ENCODE data around the gene AZU1. TPM values are rescaled to one million over a fixed set of nuclear protein-coding genes. Genes with fewer than 3 reads are reported as not detected.

AZU1 gene
- total RNA-seq, 1 experiment from 2014 or later, result not detected

DNA sequence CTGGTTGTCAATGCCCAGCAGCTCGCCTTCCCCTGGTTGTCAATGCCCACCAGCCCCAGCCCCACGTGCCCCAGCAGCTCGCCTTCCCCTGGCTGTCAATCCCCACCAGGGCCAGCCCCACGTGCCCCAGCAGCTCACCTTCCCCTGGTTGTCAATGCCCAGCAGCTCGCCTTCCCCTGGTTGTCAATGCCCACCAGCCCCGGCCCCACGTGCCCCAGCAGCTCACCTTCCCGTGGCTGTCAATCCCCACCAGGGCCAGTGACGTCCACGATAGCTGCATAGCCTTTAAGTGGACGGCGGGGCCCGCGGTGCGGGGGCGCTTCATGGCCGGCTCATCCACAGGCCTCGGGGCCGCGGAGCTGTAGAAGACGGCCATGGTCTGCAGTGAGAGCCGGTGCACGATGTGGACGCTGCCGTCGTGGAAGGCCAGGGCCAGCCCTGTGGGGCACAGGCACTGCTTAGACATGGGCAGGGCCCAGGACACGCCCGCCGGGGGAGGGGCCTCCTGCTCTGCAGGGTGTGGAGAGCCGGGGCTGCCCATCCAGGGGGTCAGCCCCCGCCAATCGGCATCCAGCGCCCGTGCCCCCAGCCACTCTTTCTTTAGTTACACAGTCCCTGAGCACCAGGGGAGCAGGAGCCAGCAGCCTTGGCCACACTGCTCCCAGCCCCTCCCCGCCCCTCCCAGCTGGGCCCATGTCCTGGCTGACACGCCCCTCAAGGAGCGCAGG lies 52.2 kb downstream of the AZU1 start:
- DNase-seq (no peak), ATAC-seq (no peak)
- no peak for TF ChIP-seq EZH2 (IDR thresholded peaks at IDR 0.05; ENCODE audit: low read length, unreplicated experiment)
- no peak for TF ChIP-seq EZH2phosphoT487 (IDR thresholded peaks at IDR 0.05; ENCODE audit: borderline replicate concordance, low read length)
- TF ChIP-seq, protein P1, sequence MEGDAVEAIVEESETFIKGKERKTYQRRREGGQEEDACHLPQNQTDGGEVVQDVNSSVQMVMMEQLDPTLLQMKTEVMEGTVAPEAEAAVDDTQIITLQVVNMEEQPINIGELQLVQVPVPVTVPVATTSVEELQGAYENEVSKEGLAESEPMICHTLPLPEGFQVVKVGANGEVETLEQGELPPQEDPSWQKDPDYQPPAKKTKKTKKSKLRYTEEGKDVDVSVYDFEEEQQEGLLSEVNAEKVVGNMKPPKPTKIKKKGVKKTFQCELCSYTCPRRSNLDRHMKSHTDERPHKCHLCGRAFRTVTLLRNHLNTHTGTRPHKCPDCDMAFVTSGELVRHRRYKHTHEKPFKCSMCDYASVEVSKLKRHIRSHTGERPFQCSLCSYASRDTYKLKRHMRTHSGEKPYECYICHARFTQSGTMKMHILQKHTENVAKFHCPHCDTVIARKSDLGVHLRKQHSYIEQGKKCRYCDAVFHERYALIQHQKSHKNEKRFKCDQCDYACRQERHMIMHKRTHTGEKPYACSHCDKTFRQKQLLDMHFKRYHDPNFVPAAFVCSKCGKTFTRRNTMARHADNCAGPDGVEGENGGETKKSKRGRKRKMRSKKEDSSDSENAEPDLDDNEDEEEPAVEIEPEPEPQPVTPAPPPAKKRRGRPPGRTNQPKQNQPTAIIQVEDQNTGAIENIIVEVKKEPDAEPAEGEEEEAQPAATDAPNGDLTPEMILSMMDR (conservative IDR thresholded peaks at IDR 0.05; ENCODE audit: low read depth, low read length), result no peak
- Histone ChIP-seq H2AFZ (ENCODE audit: low read length) (no peak overlapping the region), H4K20me1 (ENCODE audit: low read length) (no peaks in the 10 kb centered on the region), H3K27me3 (ENCODE audit: low read length) (no peaks in the 10 kb centered on the region), H3K4me2 (ENCODE audit: low read length) (no peak overlapping the region), H3K9me2 (replicated peaks; ENCODE audit: low read length) (no peaks in the 10 kb centered on the region), H3F3A (ENCODE audit: low read length, unreplicated experiment) (no peaks in the 10 kb centered on the region), H3K4me1 (ENCODE audit: insufficient read depth, low read length) (peaks cover 9% of the 10 kb centered on the region; the same call in 1 of the 2 replicates), H3K4me3 (ENCODE audit: low read length) (no peak overlapping the region), H3K27ac (ENCODE audit: low read length) (no peak overlapping the region), H3K9me3 (ENCODE audit: low read length) (no peaks in the 10 kb centered on the region), H3K36me3 (ENCODE audit: low read depth, low read length) (peaks cover 5% of the 10 kb centered on the region; the same call in 1 of the 2 replicates), H3K9ac (ENCODE audit: low read length) (no peak overlapping the region), H3K79me2 (ENCODE audit: low read length) (no peaks in the 10 kb centered on the region)
- BruUV-seq (replicated peaks), result no TSS peak
- ChIA-PET POLR2A (ENCODE audit: unreplicated experiment) (no interaction called here), CTCF (no interaction called here)
- intact Hi-C loops (cut with micrococcal nuclease), result no loop called here

Small RNA genes lying within 50 kb of the gene (microRNA-seq; reads per million reads assigned to microRNA genes)
- gene MIR3187 (ENCODE audit: unreplicated experiment) (21.3 reads per million, percentile 45 among the genes with 10 or more reads in this experiment), gene MIR4745 (ENCODE audit: unreplicated experiment) (4.5 reads per million, percentile 19 among the genes with 10 or more reads in this experiment)

Other genes starting within 250 kb of the AZU1 start
- 0.04 and 0.46 TPM in 2 replicates for gene HCN2, start 238.0 kb upstream of the AZU1 start, total RNA-seq (2014; rRNA removed)
- gene POLRMT, start 194.3 kb upstream of the AZU1 start, total RNA-seq (2014; rRNA removed), result 60.5 and 80.6 TPM in 2 replicates
- 0.81 and 1.3 TPM in 2 replicates for gene FGF22, start 188.0 kb upstream of the AZU1 start, total RNA-seq (2014; rRNA removed)
- 86.4 and 89.2 TPM in 2 replicates for gene RNF126, start 164.6 kb upstream of the AZU1 start, total RNA-seq (2014; rRNA removed)
- 49.9 and 53.3 TPM in 2 replicates for gene FSTL3, start 151.4 kb upstream of the AZU1 start, total RNA-seq (2014; rRNA removed)
- gene PRSS57, start 132.4 kb upstream of the AZU1 start, total RNA-seq (2014; rRNA removed), result not detected in 2 replicates
- 10.8 and 13.0 TPM in 2 replicates for gene PALM, start 118.9 kb upstream of the AZU1 start, total RNA-seq (2014; rRNA removed)
- gene MISP, start 76.7 kb upstream of the AZU1 start, total RNA-seq (2014; rRNA removed), result 115 and 130 TPM in 2 replicates
- gene PTBP1, start 30.4 kb upstream of the AZU1 start, total RNA-seq (2014; rRNA removed), result 395 and 412 TPM in 2 replicates
- not detected in 2 replicates for gene PLPPR3, start 5.9 kb upstream of the AZU1 start, total RNA-seq (2014; rRNA removed)
- 0.29 and 0.40 TPM in 2 replicates for gene PRTN3, start 13.2 kb downstream of the AZU1 start, total RNA-seq (2014; rRNA removed)
- not detected in 2 replicates for gene ELANE, start 24.5 kb downstream of the AZU1 start, total RNA-seq (2014; rRNA removed)
- gene CFD, start 31.8 kb downstream of the AZU1 start, total RNA-seq (2014; rRNA removed), result 22.4 and 38.0 TPM in 2 replicates
- 25.9 and 41.6 TPM in 2 replicates for gene MED16, start 65.3 kb downstream of the AZU1 start, total RNA-seq (2014; rRNA removed)
- not detected in 2 replicates for gene RNU6-9, start 65.6 kb downstream of the AZU1 start, total RNA-seq (2014; rRNA removed)
- gene R3HDM4, start 85.4 kb downstream of the AZU1 start, total RNA-seq (2014; rRNA removed), result 34.0 and 44.9 TPM in 2 replicates
- gene KISS1R, start 89.5 kb downstream of the AZU1 start, total RNA-seq (2014; rRNA removed), result 1.2 and 3.9 TPM in 2 replicates
- gene ARID3A, start 98.2 kb downstream of the AZU1 start, total RNA-seq (2014; rRNA removed), result 5.6 and 13.9 TPM in 2 replicates
- gene WDR18, start 156.5 kb downstream of the AZU1 start, total RNA-seq (2014; rRNA removed), result 56.7 and 99.6 TPM in 2 replicates
- 0.63 and 0.69 TPM in 2 replicates for gene GRIN3B, start 172.6 kb downstream of the AZU1 start, total RNA-seq (2014; rRNA removed)
- gene TMEM259, start 193.3 kb downstream of the AZU1 start, total RNA-seq (2014; rRNA removed), result 136 and 162 TPM in 2 replicates
- gene RNU6-2, start 193.7 kb downstream of the AZU1 start, total RNA-seq (2014; rRNA removed), result not detected in 2 replicates
- 97.9 and 107 TPM in 2 replicates for gene CNN2, start 198.8 kb downstream of the AZU1 start, total RNA-seq (2014; rRNA removed)
- gene ABCA7, start 212.3 kb downstream of the AZU1 start, total RNA-seq (2014; rRNA removed), result 27.3 and 31.3 TPM in 2 replicates
- gene ARHGAP45, start 239.3 kb downstream of the AZU1 start, total RNA-seq (2014; rRNA removed), result 45.3 and 68.4 TPM in 2 replicates